DND-41 (cell line): ENCODE measurements around the gene TCL1B.
"Not testable (repeated sequence)": the region's sequence is repeated elsewhere in the genome, so short reads cannot be mapped to it uniquely, and the experiment has no call there.

Source experiments
- EZH2 ChIP-seq: IDR thresholded peaks from 3 replicates; pipeline ENCODE4 v1.6.1; 2012; ENCODE audit warnings: borderline replicate concordance, low read depth, mild to moderate bottlenecking, moderate library complexity, low read length, inconsistent platforms; ENCODE audit not compliant: severe bottlenecking
- TF ChIP-seq, protein P1 (sequence below): IDR thresholded peaks from 2 replicates; pipeline ENCODE4 v1.5.1; 2012; ENCODE audit warnings: borderline replicate concordance, low read length, moderate library complexity, mild to moderate bottlenecking; ENCODE audit not compliant: poor library complexity, severe bottlenecking; ENCODE audit errors: extremely low read depth

DNA sequence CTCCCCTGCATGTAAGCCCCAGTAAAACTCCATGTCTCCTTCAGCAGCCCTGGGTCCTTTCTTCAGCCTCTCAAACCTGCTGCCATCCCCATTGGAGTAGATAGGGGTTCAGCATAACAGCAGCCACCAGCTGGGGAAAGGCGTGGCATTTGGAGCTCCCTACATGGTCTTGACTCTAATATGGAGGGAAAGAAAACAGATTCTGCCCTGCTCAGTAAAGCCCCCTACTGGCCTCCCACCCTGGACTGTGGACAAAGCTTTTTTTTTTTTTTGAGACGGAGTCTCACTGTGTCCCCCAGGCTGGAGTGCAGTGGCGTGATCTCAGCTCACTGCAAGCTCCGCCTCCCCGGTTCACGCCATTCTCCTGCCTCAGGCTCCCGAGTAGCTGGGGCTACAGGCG is 20.7 kb upstream of the TCL1B start:
- TF ChIP-seq, protein P1, sequence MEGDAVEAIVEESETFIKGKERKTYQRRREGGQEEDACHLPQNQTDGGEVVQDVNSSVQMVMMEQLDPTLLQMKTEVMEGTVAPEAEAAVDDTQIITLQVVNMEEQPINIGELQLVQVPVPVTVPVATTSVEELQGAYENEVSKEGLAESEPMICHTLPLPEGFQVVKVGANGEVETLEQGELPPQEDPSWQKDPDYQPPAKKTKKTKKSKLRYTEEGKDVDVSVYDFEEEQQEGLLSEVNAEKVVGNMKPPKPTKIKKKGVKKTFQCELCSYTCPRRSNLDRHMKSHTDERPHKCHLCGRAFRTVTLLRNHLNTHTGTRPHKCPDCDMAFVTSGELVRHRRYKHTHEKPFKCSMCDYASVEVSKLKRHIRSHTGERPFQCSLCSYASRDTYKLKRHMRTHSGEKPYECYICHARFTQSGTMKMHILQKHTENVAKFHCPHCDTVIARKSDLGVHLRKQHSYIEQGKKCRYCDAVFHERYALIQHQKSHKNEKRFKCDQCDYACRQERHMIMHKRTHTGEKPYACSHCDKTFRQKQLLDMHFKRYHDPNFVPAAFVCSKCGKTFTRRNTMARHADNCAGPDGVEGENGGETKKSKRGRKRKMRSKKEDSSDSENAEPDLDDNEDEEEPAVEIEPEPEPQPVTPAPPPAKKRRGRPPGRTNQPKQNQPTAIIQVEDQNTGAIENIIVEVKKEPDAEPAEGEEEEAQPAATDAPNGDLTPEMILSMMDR = peak; percentile 6
- not testable (repeated sequence) for TF ChIP-seq EZH2
